Cerebellar nuclear complex (tissue), 1 donor: ENCODE data around the gene SLC6A13.

Experiments used
- DNase-seq, 2 experiments: peaks; one replicate each; lab custom pipeline; 2025; lab: John Stamatoyannopoulos, UW

Gene SLC6A13

GRCh38 chr12:214003-214741 is 48.5 kb downstream of the SLC6A13 start, which contains the start of gene SLC6A12:
Gene SLC6A12, minus strand, starts transcription at chr12:214157. Its CDS starts 4,171 bp downstream, at chr12:209986.
- no peak for DNase-seq

- no peak for DNase-seq
Measured at GRCh38 chr12:213527-213932, 49.1 kb downstream of the SLC6A13 start.

- DNase-seq, result no peak
Measured at GRCh38 chr12:212715-213526, 49.7 kb downstream of the SLC6A13 start.

- no peak for DNase-seq
Measured at GRCh38 chr12:212415-212714, 50.3 kb downstream of the SLC6A13 start.

GRCh38 chr12:211639-212414 is 50.8 kb downstream of the SLC6A13 start:
- DNase-seq, result no peak

GRCh38 chr12:211142-211465 is 51.5 kb downstream of the SLC6A13 start:
- DNase-seq, result no peak

GRCh38 chr12:210277-211141 is 52.1 kb downstream of the SLC6A13 start:
- DNase-seq, result no peak

GRCh38 chr12:209851-210250 is 52.8 kb downstream of the SLC6A13 start:
- no peak for DNase-seq

GRCh38 chr12:209246-209645 is 53.4 kb downstream of the SLC6A13 start:
- no peak for DNase-seq

GRCh38 chr12:208813-209212 is 53.8 kb downstream of the SLC6A13 start:
- DNase-seq, result no peak

GRCh38 chr12:207804-208203 is 54.8 kb downstream of the SLC6A13 start:
- DNase-seq, result no peak

- no peak for DNase-seq
Measured at GRCh38 chr12:206746-207440, 55.7 kb downstream of the SLC6A13 start.

GRCh38 chr12:205026-205425 is 57.6 kb downstream of the SLC6A13 start:
- DNase-seq, result no peak

GRCh38 chr12:204261-204678 is 58.4 kb downstream of the SLC6A13 start:
- DNase-seq, result no peak

- no peak for DNase-seq
Measured at GRCh38 chr12:203462-204260, 59.0 kb downstream of the SLC6A13 start.

- DNase-seq, result no peak
Measured at GRCh38 chr12:203074-203461, 59.6 kb downstream of the SLC6A13 start.

GRCh38 chr12:202081-202731 is 60.4 kb downstream of the SLC6A13 start:
- DNase-seq, result peak; percentile 30 to 75

GRCh38 chr12:201361-201760 is 61.3 kb downstream of the SLC6A13 start:
- no peak for DNase-seq

- DNase-seq, result no peak
Measured at GRCh38 chr12:198705-199104, 63.9 kb downstream of the SLC6A13 start.
